Activated CD4-positive, alpha-beta memory T cell treated with anti-CD3 and anti-CD28 coated beads for 36 hours (primary cell): ENCODE data around the gene PUM2. TPM values are rescaled to one million over a fixed set of nuclear protein-coding genes. Genes with fewer than 3 reads are reported as not detected.

Experiments used
- CTCF ChIA-PET: fragments of 350-600 bp; sonication (Branson Sonifier 250); formaldehyde crosslinking; loops from one replicate; lab custom pipeline; 2021; ENCODE audit warnings: antibody characterized with exemption, inconsistent platforms; lab: Charles Lee
- POLR2A ChIA-PET: fragments of 350-600 bp; sonication (Branson Sonifier 250); formaldehyde crosslinking; loops from one replicate; lab custom pipeline; 2021; ENCODE audit warnings: antibody characterized with exemption; lab: Charles Lee
- DNase-seq: peaks from one replicate; pipeline ENCODE4 v3.0.0-alpha.2; 2020
- H3K27ac Mint-ChIP-seq: one replicate; pipeline ENCODE4 v1.8.0; 2021; ENCODE audit warnings: mixed read lengths
- H3K27me3 Mint-ChIP-seq: one replicate; pipeline ENCODE4 v1.8.0; 2021; ENCODE audit warnings: mixed read lengths
- H3K36me3 Mint-ChIP-seq: one replicate; pipeline ENCODE4 v1.8.0; 2021; ENCODE audit warnings: mixed read lengths
- H3K4me1 Mint-ChIP-seq: one replicate; pipeline ENCODE4 v1.8.0; 2021; ENCODE audit warnings: low read depth, mixed read lengths
- H3K4me3 Mint-ChIP-seq: one replicate; pipeline ENCODE4 v1.8.0; 2021; ENCODE audit warnings: mild to moderate bottlenecking, mixed read lengths
- H3K9me3 Mint-ChIP-seq: one replicate; pipeline ENCODE4 v1.8.0; 2021; ENCODE audit warnings: mixed read lengths
- intact Hi-C: fragments of 100-400 bp; cut with micrococcal nuclease; formaldehyde crosslinking; loops from one replicate; pipeline ENCODE4 v1.15.1; 2023
- total RNA-seq, 2 experiments: library from RNA; stranded (reverse); gene quantifications; one replicate each; pipeline ENCODE4 v1.2.3, GENCODE V29; 2021

PUM2 gene
- total RNA-seq, 2 experiments from 2014 or later: 122 TPM

- Mint-ChIP-seq H3K27ac (no peak overlapping the region), H3K27me3 (peaks cover 28% of the 10 kb centered on the region), H3K4me1 (peaks cover 6% of the 10 kb centered on the region), H3K4me3 (no peak overlapping the region), H3K9me3 (no peaks in the 10 kb centered on the region), H3K36me3 (no peaks in the 10 kb centered on the region)
- no peak for DNase-seq
- POLR2A ChIA-PET: no interaction called here
- CTCF ChIA-PET: interaction anchor here (1.1 to 1.5 kb wide), 2 partner anchors 13 to 190 kb away, joined by 3 read pairs; no protein-coding TSS in a partner anchor
- intact Hi-C loops: loop anchor here (10.0 kb wide), 1 partner anchor 206 kb away; the partner anchor contains the start of gene MATN3
These were observed 129.7 kb downstream of the PUM2 start for GRCh38 chr2:20220806-20221554.

DNA sequence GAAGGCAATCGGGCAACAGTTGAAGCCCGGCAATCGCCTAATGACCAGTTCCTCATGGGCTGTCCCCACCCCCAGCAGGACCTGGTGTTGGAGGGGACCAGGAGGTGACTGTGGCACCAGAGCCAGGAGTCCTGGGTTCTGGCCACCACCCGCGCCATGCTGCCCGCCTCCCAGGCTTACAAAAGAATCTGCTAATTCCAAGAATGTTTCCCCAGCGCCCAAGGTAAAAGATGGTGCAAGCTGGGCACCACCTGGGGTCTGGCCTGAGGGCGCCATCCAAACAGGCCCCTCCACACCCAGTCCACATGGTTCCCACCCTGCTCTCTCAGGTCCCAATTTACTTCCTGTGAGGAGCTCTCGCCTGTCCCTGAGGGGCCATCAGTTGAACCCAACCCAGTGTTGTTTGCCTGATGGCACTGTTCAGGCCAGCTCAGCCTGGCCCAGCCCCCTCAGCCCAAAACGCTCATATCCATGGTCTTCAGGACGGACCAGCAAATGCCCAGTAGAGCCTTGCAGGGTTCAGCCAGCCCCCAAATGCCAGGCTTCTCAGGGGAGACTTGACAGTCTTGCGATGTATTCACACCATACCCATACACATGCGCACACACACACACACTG is 130.8 kb downstream of the PUM2 start:
- intact Hi-C loops: loop anchor here (10.0 kb wide), 1 partner anchor 205 kb away; the partner anchor contains the start of gene MATN3
- DNase-seq: no peak
- ChIA-PET CTCF (interaction anchor here (1.1 to 1.5 kb wide), 2 partner anchors 11 to 191 kb away, joined by 3 read pairs; no protein-coding TSS in a partner anchor), POLR2A (no interaction called here)
- Mint-ChIP-seq H3K4me1 (no peaks in the 10 kb centered on the region), H3K9me3 (no peaks in the 10 kb centered on the region), H3K36me3 (no peaks in the 10 kb centered on the region), H3K27ac (no peak overlapping the region), H3K4me3 (no peak overlapping the region), H3K27me3 (peaks cover 22% of the 10 kb centered on the region)

- Mint-ChIP-seq H3K36me3 (no peaks in the 10 kb centered on the region), H3K4me3 (no peak overlapping the region), H3K9me3 (no peaks in the 10 kb centered on the region), H3K27me3 (peaks cover 22% of the 10 kb centered on the region), H3K4me1 (no peaks in the 10 kb centered on the region), H3K27ac (no peak overlapping the region)
- ChIA-PET CTCF (no interaction called here), POLR2A (no interaction called here)
- no peak for DNase-seq
- intact Hi-C loops: no loop called here
These were observed 132.0 kb downstream of the PUM2 start for GRCh38 chr2:20218331-20219320.

DNA sequence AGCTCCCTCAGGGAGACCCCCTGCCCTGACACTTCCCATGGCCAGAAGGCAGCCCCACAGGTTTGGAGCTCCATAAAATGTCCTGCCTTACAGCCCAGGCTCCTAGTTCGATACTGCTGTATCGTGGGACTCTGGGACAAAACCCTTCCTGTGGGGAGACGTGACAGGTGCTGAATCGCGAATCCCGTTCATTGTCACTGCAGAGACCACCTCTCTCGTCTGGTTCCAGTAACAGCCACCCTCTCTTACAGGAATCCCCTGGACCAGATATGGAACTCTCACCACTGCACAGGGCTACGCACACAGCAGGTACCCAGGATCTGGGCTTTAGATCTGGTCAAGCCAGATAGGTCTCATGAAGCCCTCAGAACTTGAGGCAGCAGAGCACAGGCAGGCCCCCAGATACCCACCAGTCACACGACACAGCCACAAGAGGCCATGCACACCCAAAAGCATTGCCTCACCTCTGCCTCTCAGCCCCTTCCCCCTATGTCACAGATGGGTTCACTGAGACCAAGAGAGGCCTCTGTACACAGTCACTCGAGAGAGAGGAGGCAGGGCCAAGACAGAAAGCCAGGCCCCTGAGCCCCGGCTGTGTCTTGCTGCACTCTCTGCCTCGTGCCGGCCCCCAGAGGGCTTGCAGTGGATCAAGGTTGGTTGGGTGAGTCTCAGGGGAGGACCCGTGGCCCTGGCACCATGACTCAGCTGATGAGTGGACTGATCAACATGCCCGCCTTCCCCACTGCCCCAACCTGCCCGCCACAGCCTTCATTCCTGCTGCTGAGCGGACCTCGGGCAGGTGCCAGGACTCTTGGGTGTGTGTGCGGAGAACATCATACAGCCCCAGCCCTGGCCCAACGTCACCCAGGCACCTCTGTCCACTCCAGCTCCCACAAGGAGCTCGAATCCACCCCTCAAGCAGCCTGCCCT is 133.3 kb downstream of the PUM2 start:
- ChIA-PET POLR2A (no interaction called here), CTCF (interaction anchor here (1.0 kb wide), 1 partner anchor 8 kb away, joined by 3 read pairs; no protein-coding TSS in a partner anchor)
- H3K27ac Mint-ChIP-seq: no peak overlapping the region

DNA sequence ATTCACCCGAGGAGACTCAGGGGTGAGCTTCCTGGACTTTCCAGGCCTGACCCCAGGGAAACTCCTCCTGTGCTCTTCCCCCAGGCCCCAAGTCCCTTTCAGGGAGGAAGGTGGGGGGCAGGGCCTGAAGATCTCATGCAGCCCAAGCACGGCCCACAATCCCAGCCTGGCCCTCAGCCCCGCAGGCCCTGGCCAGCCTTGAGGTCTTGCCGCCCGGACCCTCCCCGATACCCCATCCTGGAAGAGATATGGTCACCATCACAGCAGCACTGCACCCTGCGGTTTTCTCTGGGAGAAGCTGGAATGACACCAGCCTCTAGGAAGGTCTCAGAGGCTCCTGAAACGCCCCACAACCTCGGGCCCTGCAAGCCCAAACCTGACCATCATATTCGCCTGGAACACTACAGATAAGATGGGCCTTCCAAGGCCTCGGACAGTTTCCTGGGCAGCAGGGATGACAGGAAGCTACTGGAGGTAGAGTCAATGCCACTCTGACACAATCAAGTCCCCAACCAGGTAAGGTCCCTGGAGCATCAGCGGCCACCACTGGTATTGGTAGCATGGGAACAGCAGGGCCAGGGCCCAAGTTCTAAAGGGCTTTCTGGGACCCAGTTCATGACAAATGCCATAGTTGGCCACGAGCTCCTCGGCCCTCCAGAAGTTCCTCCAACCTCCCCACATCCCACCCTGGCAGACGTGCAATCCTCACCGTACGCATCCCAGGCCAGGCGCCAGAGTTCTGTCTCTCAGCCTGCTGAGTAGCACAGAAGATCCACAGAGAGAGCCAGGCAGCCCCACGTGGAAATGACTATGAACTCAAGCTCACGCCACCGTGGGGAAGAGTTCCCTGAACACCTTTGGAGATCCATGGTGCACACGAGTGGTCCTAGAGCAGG is 134.3 kb downstream of the PUM2 start:
- CTCF ChIA-PET: interaction anchor here (1.0 kb wide), 1 partner anchor 9 kb away, joined by 3 read pairs; no protein-coding TSS in a partner anchor
- intact Hi-C loops: no loop called here
- Mint-ChIP-seq H3K4me1 (no peaks in the 10 kb centered on the region), H3K9me3 (no peaks in the 10 kb centered on the region), H3K27ac (no peak overlapping the region), H3K4me3 (no peak overlapping the region), H3K36me3 (no peaks in the 10 kb centered on the region), H3K27me3 (peaks cover 6% of the 10 kb centered on the region)
- DNase-seq: no peak
- POLR2A ChIA-PET: no interaction called here

More for the DNA sequence above, 133.3 kb downstream of the PUM2 start:
- peaks cover 14% of the 10 kb centered on the region for H3K27me3 Mint-ChIP-seq
- no peaks in the 10 kb centered on the region for H3K36me3 Mint-ChIP-seq
- no peak overlapping the region for H3K4me3 Mint-ChIP-seq
- no peaks in the 10 kb centered on the region for H3K9me3 Mint-ChIP-seq
- no peak for DNase-seq
- no peaks in the 10 kb centered on the region for H3K4me1 Mint-ChIP-seq
- intact Hi-C loops: no loop called here

DNA sequence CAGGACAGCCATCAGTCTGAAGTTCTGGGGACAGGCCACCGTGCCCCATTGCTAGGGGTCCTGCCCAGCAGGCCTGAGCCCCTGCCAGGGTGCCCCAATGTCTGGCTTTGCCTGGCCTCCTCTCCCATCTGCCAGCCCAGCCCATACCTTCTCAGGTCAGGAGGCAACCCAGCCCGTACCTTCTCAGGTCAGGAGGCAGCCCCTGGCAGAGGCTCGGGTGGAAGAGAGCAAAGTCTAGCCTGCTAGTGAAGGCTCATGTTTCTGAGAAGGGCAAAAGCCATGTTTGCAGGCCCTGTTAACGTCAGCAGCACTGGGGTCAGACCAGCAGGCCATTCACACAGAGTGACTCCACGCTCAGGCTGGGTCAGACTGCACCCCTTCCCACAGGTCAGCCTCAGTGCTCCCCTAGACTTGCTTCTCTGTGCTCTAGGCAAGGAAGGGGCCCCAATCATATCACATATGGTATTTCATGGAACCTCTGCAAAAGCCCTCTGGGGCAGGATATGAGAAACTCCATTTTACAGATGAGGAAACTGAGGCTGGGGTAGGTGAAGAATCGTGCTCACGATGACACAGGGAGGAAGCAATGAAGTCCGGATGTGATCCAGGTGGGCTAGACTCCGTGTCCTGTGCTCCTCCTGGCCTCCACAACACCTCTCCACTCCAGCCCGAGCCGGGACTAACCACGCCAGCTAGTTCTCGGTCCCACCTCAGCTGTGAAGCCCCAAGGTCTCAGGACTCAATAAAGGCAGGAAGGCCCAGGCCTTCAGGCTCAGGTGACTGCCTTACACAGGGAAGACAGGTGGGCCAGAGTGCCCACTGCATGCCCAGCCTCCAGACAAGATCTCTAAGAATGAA is 135.2 kb downstream of the PUM2 start:
- H3K27ac Mint-ChIP-seq: no peak overlapping the region
- no peak for DNase-seq
- intact Hi-C loops: no loop called here
- ChIA-PET CTCF (no interaction called here), POLR2A (no interaction called here)
- H3K4me1 Mint-ChIP-seq: no peaks in the 10 kb centered on the region
- H3K36me3 Mint-ChIP-seq: no peaks in the 10 kb centered on the region
- peaks cover 6% of the 10 kb centered on the region for H3K27me3 Mint-ChIP-seq
- no peaks in the 10 kb centered on the region for H3K9me3 Mint-ChIP-seq
- H3K4me3 Mint-ChIP-seq: no peak overlapping the region

GRCh38 chr2:20214566-20215182 is 136.0 kb downstream of the PUM2 start:
- H3K27me3 Mint-ChIP-seq: peaks cover 3% of the 10 kb centered on the region
- no peaks in the 10 kb centered on the region for H3K4me1 Mint-ChIP-seq
- H3K27ac Mint-ChIP-seq: no peak overlapping the region
- no peaks in the 10 kb centered on the region for H3K36me3 Mint-ChIP-seq
- no peaks in the 10 kb centered on the region for H3K9me3 Mint-ChIP-seq
- CTCF ChIA-PET: no interaction called here
- POLR2A ChIA-PET: no interaction called here
- DNase-seq: no peak
- intact Hi-C loops: no loop called here
- H3K4me3 Mint-ChIP-seq: no peak overlapping the region

GRCh38 chr2:20213651-20214565 is 136.7 kb downstream of the PUM2 start:
- POLR2A ChIA-PET: no interaction called here
- intact Hi-C loops: no loop called here
- Mint-ChIP-seq H3K36me3 (no peaks in the 10 kb centered on the region), H3K9me3 (no peaks in the 10 kb centered on the region), H3K4me1 (no peaks in the 10 kb centered on the region), H3K4me3 (no peak overlapping the region), H3K27ac (no peak overlapping the region), H3K27me3 (peaks cover 3% of the 10 kb centered on the region)
- DNase-seq: no peak
- CTCF ChIA-PET: interaction anchor here (0.9 kb wide), 1 partner anchor 258 kb away, joined by 3 read pairs; no protein-coding TSS in a partner anchor
